Stimulated activated CD8-positive, alpha-beta memory T cell treated with anti-CD3 and anti-CD28 coated beads, Interleukin-15, amount 100 ng/mL, for 1 hour (primary cell): ENCODE results near the gene EMID1.
"Not testable (repeated sequence)": the region's sequence is repeated elsewhere in the genome, so short reads cannot be mapped to it uniquely, and the experiment has no call there.

Experiments
- DNase-seq: peaks from one replicate; pipeline ENCODE4 v3.0.0-alpha.2; 2020; ENCODE audit warnings: low read depth

Gene EMID1

GRCh38 chr22:29211066-29211465, 5.4 kb downstream of the EMID1 start:
- DNase-seq: no peak

GRCh38 chr22:29211466-29211865, 5.8 kb downstream of the EMID1 start:
- DNase-seq: no peak

GRCh38 chr22:29212743-29213142, 7.0 kb downstream of the EMID1 start:
- no peak for DNase-seq

DNA sequence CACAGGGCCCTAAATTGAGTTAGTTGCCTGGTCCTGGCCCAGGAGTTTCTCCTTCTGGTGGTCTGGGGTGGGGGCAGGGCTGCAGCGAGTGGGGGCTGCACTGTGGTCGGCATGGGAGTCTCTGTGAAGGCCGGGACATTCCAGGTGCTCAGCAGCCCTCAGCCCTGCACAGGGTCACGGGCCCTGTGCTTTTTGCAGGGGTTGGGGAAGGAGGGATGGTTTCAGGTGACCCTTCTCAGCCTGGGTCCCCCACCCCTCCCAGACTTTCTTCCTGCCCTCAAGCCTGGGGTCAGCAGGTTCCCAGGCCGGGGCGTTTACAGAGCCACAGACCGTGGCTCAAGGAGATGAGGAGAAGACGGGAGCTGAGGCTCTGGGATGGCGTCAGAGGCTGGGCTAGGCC, 7.8 kb downstream of the EMID1 start:
- no peak for DNase-seq

GRCh38 chr22:29214232-29214631, 8.5 kb downstream of the EMID1 start:
- DNase-seq: no peak

GRCh38 chr22:29215012-29215860, 9.5 kb downstream of the EMID1 start:
- no peak for DNase-seq

GRCh38 chr22:29216011-29216872, 10.5 kb downstream of the EMID1 start:
- DNase-seq: no peak

- DNase-seq: no peak
Observed at GRCh38 chr22:29216873-29217666, 11.4 kb downstream of the EMID1 start.

- DNase-seq: no peak
Observed at GRCh38 chr22:29217827-29218757, 12.4 kb downstream of the EMID1 start.

DNA sequence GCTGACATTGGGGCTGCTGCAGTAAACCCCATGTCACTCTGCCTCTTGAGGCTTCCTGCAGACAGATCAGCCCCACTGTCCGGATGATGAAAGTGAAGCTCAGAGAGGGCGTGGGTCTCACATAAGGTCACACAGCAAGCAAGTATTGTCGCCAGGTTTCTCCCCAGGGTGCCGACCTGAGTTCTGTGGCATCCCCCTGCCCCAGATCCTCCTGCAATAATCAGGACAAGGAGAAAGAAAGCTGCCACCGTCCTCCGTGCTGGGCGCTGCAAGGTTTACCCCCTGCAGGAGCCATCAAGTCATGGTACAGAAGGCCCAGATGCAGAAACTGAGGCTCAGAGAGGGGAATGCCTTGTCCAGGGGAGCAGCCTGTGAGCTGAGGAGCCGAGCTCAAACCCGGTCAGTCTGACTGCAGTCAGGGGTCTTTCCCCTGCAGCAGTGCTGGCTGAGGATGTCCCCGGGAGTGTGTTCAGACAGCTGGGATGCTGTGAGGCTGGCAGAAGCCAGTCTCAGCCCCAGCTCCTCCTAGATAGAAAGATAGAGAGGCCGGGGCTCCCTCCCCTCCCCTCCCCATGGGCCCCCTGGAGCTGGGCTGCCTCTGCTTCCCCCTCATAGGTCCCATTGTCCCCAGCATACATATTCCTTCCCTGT, 13.2 kb downstream of the EMID1 start:
- no peak for DNase-seq

GRCh38 chr22:29219409-29219782, 13.7 kb downstream of the EMID1 start:
- not testable (repeated sequence) for DNase-seq

DNA sequence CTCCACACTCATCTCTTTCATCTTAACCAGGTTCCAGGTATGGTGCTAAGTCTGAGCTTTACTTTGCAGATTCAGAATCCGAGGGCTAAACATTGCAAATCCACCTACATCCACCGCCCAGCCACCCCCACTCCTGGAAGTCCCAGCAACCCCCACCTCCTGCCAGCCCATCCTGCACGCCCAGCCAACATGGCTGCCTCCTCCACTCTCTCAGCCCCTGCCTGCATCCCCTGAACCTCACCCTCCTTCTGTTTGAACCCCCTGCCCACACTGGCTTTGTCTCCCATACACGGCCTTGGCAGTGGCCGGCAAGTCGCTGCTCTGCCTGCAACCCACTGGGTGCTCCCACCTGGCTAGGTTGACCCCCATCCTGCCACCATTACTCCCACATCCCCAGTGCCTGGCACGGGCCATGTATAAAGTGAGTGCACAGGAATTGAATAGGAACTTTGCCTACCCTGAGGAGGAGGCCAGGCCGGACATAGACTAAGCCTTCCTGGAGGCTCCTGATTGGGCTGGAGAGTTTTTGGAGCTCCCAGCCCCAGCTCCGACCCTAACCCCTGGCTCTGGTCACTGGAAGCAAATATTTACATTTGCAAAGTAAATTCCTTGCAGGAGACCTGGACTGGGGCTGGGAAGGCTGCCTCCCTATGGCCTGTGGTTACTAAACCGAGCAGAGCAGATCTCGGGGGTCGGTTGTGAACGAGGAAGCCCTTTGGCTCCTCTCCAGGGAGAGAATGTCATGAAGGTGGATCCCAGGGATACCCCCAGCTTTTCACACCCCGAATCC, 14.4 kb downstream of the EMID1 start:
- no peak for DNase-seq

- DNase-seq: no peak
Observed at GRCh38 chr22:29224121-29224858, 18.6 kb downstream of the EMID1 start.

- DNase-seq: no peak
Observed at GRCh38 chr22:29224859-29225410, 19.2 kb downstream of the EMID1 start.

DNA sequence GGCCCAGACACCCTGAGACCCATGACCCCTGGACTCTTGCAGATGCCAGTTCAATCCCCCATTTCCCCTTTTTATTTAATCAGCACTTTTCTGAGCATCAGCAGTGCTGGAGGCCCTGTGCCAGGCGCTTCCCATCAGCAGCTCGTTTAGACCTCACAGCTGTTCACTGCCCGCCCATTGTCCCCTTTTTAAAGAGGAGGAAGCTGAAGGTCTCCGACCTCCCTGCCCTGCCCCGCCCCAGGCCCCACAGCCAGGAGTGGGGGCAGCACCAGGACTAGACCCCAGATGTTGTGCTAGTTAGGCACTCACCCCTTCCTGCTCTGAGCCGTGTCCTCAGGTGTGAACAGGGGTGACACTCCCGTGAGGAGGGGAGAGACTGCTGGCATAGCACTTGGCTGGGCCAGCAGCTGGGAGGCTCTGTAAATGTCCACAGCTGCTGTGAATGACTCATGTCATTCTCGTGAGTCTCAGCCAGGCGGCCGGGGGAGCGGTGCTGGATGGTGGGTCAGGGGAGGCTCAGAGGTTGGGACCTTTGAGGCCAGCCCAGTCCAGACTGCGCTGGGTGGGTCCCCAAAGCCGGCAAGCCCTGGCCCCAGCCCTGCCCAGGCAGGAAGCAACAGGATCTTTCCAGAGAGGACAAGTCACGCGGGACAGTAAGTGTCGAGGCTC, 19.9 kb downstream of the EMID1 start:
- DNase-seq: no peak

DNA sequence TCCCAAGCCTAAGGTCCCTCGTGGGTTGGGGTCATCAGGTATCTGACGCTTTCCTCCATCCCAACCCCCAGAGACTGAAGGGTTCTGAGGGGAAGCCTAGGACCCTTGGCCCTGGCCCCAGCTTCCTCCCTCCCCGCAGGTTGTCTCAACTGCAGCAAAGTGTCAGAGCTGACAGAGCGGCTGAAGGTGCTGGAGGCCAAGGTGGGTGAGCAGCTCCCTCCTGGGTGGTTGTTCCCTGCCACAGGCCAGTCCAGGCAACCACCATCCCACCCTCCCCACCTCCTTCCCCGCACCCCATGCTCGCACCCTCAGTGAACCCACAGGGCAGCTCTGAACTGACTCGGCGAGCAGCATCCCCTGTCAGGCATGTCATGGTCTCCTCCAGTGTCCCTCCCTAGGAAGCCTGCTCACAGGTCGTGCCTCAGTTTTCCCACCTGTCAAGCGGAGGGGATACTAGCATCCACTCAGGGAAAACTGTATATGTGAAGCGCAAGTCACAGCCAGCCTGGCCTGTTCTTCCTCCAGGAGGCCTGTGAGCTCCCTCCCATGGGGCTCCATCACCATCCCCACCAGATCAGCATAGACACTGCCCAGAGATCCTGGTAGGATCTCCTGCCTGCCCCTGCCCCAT, 20.8 kb downstream of the EMID1 start:
- DNase-seq: no peak

GRCh38 chr22:29230972-29231875, 25.5 kb downstream of the EMID1 start:
- DNase-seq: no peak
